Muscle layer of duodenum (tissue), 2 donors: ENCODE measurements around the gene OTUB1.

Source experiments
- H3K27ac ChIP-seq: one replicate; pipeline ENCODE4 v1.7.0; 2013; ENCODE audit warnings: mild to moderate bottlenecking, low read length
- H3K27me3 ChIP-seq: one replicate; pipeline ENCODE4 v1.7.0; 2013; ENCODE audit warnings: low read depth, mild to moderate bottlenecking, control low read depth, low read length
- H3K36me3 ChIP-seq, 2 donors: one replicate each; pipeline ENCODE4 v1.7.0; 2013; ENCODE audit warnings: low read length in 2 of 2, control low read depth in 1 of 2, mild to moderate bottlenecking in 1 of 2; ENCODE audit not compliant: insufficient read depth in 2 of 2, control insufficient read depth in 1 of 2
- H3K4me1 ChIP-seq, 2 donors: one replicate each; pipeline ENCODE4 v1.7.0; 2013; ENCODE audit warnings: low read length in 2 of 2, mild to moderate bottlenecking in 2 of 2, control low read depth in 1 of 2, moderate library complexity in 1 of 2; ENCODE audit not compliant: insufficient read depth in 2 of 2, control insufficient read depth in 1 of 2
- H3K4me3 ChIP-seq, 2 donors: one replicate each; pipeline ENCODE4 v1.7.0; 2013; ENCODE audit warnings: low read length in 2 of 2, low read depth in 1 of 2, mild to moderate bottlenecking in 1 of 2
- H3K9me3 ChIP-seq, 2 donors: one replicate each; pipeline ENCODE4 v1.7.0; 2013; ENCODE audit warnings: low read length in 2 of 2, control low read depth in 1 of 2, mild to moderate bottlenecking in 1 of 2; ENCODE audit not compliant: control insufficient read depth in 1 of 2
- donor health status: healthy.

The OTUB1 gene, protein sequence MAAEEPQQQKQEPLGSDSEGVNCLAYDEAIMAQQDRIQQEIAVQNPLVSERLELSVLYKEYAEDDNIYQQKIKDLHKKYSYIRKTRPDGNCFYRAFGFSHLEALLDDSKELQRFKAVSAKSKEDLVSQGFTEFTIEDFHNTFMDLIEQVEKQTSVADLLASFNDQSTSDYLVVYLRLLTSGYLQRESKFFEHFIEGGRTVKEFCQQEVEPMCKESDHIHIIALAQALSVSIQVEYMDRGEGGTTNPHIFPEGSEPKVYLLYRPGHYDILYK

GRCh38 chr11:63986156-63986931 lies at the start of gene OTUB1:
OTUB1 (plus strand) TSS chr11:63986438; CDS start chr11:63986457, 19 bp downstream.
- H3K4me1 ChIP-seq = peaks cover 11 to 21% of the 10 kb centered on the region in 2 donors
- no peaks in the 10 kb centered on the region for H3K9me3 ChIP-seq

GRCh38 chr11:63937713-63938478 lies 48.3 kb upstream of the OTUB1 start:
- Histone ChIP-seq H3K27ac (peak overlapping the region; percentile 20), H3K27me3 (no peaks in the 10 kb centered on the region)

More at GRCh38 chr11:63986156-63986931, at the start of gene OTUB1:
- H3K27me3 ChIP-seq = no peaks in the 10 kb centered on the region
- H3K4me3 ChIP-seq = peak within 1 kb of the TSS; percentile 93 to 98
- peak within 1 kb of the TSS; percentile 67 for H3K27ac ChIP-seq
- H3K36me3 ChIP-seq = peaks cover 12% of the 10 kb centered on the region in 2 donors

DNA sequence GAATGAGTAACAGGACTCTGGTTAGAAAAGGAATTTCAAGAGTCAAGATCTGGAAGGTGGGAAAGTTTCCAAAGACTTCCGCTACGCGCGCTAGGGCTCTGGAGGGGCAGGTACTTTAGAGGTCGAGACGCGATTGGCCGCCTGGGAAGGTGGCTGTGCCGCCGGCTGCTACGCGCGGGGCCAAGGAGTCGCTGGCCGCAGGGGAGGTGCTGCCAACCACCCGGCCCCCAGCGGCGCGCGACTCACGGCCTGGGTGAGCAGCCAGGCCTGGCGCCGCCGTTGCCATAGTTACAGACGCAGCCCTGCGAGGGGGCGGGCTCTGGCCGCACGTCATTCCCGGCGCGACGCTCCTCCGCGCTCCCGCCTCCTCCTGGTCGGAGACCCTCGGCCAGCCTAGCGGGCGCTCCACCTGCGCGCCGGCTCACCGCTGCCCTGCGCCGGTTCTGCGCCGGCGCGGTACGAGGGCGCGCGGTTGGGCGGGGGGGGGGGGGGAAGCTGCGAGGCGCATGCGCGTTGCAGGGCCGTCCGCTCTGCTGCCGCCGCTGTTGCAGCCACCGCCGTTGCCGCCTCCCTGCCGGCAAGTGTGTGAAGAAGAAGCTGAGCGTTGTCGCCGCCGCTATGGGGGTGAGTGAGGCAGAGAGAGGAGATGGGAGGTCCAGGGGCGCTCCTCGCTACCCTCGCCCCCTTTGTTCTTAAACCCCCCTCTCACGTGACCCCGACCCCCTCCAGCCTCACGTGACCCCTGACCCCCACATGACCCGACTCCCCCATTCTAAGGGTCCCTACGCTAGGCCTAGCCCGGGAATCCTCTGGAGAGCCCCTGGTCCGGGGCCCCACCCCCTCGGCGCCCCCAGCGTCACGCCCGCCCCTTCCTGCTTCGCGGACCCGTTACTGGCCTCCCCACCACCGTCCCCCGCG lies 47.5 kb upstream of the OTUB1 start, which contains the start of gene NAA40:
Gene NAA40, plus strand, starts transcription at position 524 of the 918 bp plus-strand sequence. Its CDS starts 95 bp downstream, at position 619.
- H3K9me3 ChIP-seq = no peaks in the 10 kb centered on the region
- no peaks in the 10 kb centered on the region for H3K27me3 ChIP-seq
- no peaks in the 10 kb centered on the region for H3K36me3 ChIP-seq
- H3K27ac ChIP-seq = peak within 1 kb of the TSS; percentile 20
- peak within 1 kb of the TSS; percentile 78 to 88 for H3K4me3 ChIP-seq
- peaks cover 3 to 14% of the 10 kb centered on the region in 2 donors for H3K4me1 ChIP-seq

More at GRCh38 chr11:63937713-63938478, 48.3 kb upstream of the OTUB1 start:
- H3K36me3 ChIP-seq = no peaks in the 10 kb centered on the region
- peak overlapping the region; percentile 59 to 88 for H3K4me3 ChIP-seq
- no peaks in the 10 kb centered on the region for H3K9me3 ChIP-seq
- peaks cover 3 to 14% of the 10 kb centered on the region in 2 donors for H3K4me1 ChIP-seq

GRCh38 chr11:63939397-63939891 lies 46.8 kb upstream of the OTUB1 start:
- H3K4me1 ChIP-seq = peaks cover 3 to 14% of the 10 kb centered on the region in 2 donors

GRCh38 chr11:63940786-63941185 lies 45.5 kb upstream of the OTUB1 start:
- Histone ChIP-seq H3K4me1 (peaks cover 14 to 24% of the 10 kb centered on the region in 2 donors), H3K27ac (no peak overlapping the region)

More at GRCh38 chr11:63939397-63939891, 46.8 kb upstream of the OTUB1 start:
- Histone ChIP-seq H3K27me3 (no peaks in the 10 kb centered on the region), H3K36me3 (no peaks in the 10 kb centered on the region), H3K4me3 (peak overlapping the region; percentile 78 to 88), H3K27ac (no peak overlapping the region), H3K9me3 (no peaks in the 10 kb centered on the region)

DNA sequence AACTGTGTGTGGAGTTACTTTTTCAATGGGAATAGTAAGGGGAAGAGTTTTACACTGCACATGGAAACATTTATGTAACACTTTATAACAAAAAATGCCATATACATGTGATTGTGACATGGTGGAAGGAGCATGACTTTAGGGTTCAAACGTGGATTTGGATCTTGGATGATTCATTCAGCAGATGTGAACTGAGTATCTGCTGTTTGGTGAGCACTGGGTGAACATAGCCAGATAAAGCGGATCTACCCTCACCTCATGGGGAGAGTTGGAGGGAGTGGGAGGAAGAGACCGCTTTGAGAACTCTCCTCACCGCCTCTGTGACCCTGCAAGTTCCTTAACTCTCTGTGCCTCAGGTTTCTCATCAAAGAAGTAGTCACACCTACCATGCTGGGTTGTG lies 44.3 kb upstream of the OTUB1 start:
- Histone ChIP-seq H3K27ac (no peak overlapping the region), H3K27me3 (no peaks in the 10 kb centered on the region), H3K9me3 (no peaks in the 10 kb centered on the region), H3K4me3 (no peak overlapping the region), H3K4me1 (peaks cover 14 to 24% of the 10 kb centered on the region in 2 donors), H3K36me3 (peaks cover 4 to 8% of the 10 kb centered on the region in 2 donors)

More at GRCh38 chr11:63940786-63941185, 45.5 kb upstream of the OTUB1 start:
- no peaks in the 10 kb centered on the region for H3K27me3 ChIP-seq
- no peaks in the 10 kb centered on the region for H3K36me3 ChIP-seq
- no peak overlapping the region for H3K4me3 ChIP-seq
- no peaks in the 10 kb centered on the region for H3K9me3 ChIP-seq

GRCh38 chr11:63942803-63943202 lies 43.4 kb upstream of the OTUB1 start:
- Histone ChIP-seq H3K9me3 (no peaks in the 10 kb centered on the region), H3K27ac (no peak overlapping the region), H3K4me1 (peaks cover 14 to 24% of the 10 kb centered on the region in 2 donors), H3K4me3 (no peak overlapping the region), H3K27me3 (no peaks in the 10 kb centered on the region), H3K36me3 (peaks cover 4 to 10% of the 10 kb centered on the region in 2 donors)

GRCh38 chr11:63944987-63945386 lies 41.3 kb upstream of the OTUB1 start:
- Histone ChIP-seq H3K4me1 (peaks cover 12 to 13% of the 10 kb centered on the region in 2 donors), H3K36me3 (peaks cover 4 to 10% of the 10 kb centered on the region in 2 donors), H3K27me3 (no peaks in the 10 kb centered on the region), H3K4me3 (no peak overlapping the region), H3K9me3 (no peaks in the 10 kb centered on the region), H3K27ac (peak overlapping the region; percentile 19)

DNA sequence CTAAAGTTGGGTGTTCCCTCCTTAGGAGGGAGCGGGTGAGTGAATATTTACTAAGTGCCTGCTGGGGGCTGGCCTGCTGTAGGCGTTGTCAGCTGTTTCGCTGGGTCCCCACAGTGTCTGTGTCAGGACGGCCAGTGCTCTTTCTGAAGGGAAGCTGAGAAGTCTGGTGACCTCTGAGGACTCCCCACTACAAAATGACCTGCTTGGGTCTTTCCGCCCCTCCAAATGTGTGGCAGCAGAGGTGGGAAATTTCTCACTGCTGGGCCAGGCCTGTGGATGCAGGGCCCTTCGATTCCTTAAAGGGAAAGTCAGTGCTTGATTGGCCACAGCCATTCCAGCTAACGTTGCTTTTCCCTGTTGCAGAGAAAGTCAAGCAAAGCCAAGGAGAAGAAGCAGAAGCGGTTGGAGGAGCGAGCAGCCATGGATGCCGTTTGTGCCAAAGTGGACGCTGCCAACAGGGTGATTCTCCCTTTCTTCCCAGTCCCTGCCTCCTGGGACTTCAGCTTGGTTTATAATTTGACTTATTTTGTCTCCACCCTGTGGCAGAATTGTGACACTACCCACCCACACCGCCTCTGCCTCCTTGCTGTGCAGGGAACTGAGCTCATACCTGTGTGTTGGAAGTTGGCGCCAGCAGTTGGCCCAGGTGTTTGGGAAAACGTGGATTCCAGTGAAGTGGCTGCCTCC lies 40.6 kb upstream of the OTUB1 start:
- Histone ChIP-seq H3K27ac (peak overlapping the region; percentile 19), H3K9me3 (no peaks in the 10 kb centered on the region), H3K36me3 (peaks cover 4 to 10% of the 10 kb centered on the region in 2 donors), H3K27me3 (no peaks in the 10 kb centered on the region), H3K4me3 (peak overlapping the region; percentile 33 to 40), H3K4me1 (peaks cover 10 to 12% of the 10 kb centered on the region in 2 donors)
